Cardiac muscle cell (in vitro differentiated cells and primary cell): Measurements from ENCODE around the gene MIAT. TPM values are rescaled to one million over a fixed set of nuclear protein-coding genes. Genes with fewer than 3 reads are reported as not detected.
"Not testable (repeated sequence)": the region's sequence is repeated elsewhere in the genome, so short reads cannot be mapped to it uniquely, and the experiment has no call there.

ENCODE experiments used
- DNase-seq, 2 donors: peaks; one replicate each; pipeline versions ENCODE4 v3.0.0 to v3.0.0-alpha.2; 2010 to 2017; ENCODE audit warnings: low read depth in 1 of 2, low spot score in 1 of 2
- H3K27ac ChIP-seq: fragments of 200-600 bp; sonication (generic); 2 replicates; pipeline ENCODE4 v1.5.1; 2016
- H3K27me3 ChIP-seq: fragments of 200-600 bp; sonication (generic); 2 replicates; pipeline ENCODE4 v1.6.0; 2016; ENCODE audit warnings: control low read depth
- H3K36me3 ChIP-seq: fragments of 200-600 bp; sonication (generic); 2 replicates; pipeline ENCODE4 v1.5.1; 2016; ENCODE audit warnings: control low read depth
- H3K4me1 ChIP-seq: fragments of 200-600 bp; sonication (generic); 2 replicates; pipeline ENCODE4 v1.8.1; 2017; ENCODE audit warnings: low read depth, mild to moderate bottlenecking, mixed run types
- H3K4me3 ChIP-seq: fragments of 200-600 bp; sonication (generic); 2 replicates; pipeline ENCODE4 v1.5.1; 2016; ENCODE audit warnings: mild to moderate bottlenecking
- H3K9me3 ChIP-seq: fragments of 200-600 bp; sonication (generic); 2 replicates; pipeline ENCODE4 v1.5.1; 2017; ENCODE audit warnings: low read depth, mild to moderate bottlenecking, control low read depth
- polyA plus RNA-seq: library from polyadenylated mRNA; unstranded; fragments of >200 nt; fragmentation: Nextera tagmentation; extraction: Ambion mirVana; gene quantifications from 2 replicates; pipeline ENCODE4 v1.2.1, GENCODE V29; 2016
- total RNA-seq: library from RNA; depleted of rRNA; stranded (reverse); fragments of >200 nt; gene quantifications from 2 replicates; pipeline ENCODE4 v1.2.3, GENCODE V29; 2016
- TF ChIP-seq, protein P1 (sequence below): IDR thresholded peaks from 2 replicates; pipeline ENCODE4 v1.5.1; 2012; ENCODE audit warnings: low read depth, mild to moderate bottlenecking, low read length

The MIAT gene
- total and polyA plus RNA-seq, 2 experiments from 2014 or later, result 0.11 to 0.66 TPM

DNA sequence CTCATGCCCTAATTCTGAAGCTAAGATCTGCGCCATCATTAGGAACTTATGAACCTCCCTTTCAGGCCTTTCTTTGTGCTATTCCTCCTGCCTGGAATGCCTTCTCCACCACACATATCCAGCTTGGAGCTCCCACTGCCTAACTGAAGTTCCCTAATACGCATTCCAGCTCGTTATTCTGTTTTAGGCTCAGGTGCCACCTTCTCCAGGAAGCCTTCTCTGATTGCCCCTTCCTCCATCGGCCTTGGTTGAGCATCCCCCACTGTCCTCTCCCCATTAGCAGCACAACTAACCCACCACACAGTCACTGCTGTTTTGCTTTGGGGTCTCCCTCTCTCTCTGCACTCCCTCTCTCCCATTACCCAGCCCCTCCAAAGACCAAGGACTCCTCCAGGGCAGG lies 44.7 kb upstream of the MIAT start:
- Histone ChIP-seq H3K36me3 (no peaks in the 10 kb centered on the region), H3K9me3 (no peaks in the 10 kb centered on the region), H3K4me3 (no peak overlapping the region), H3K27me3 (peaks cover 11% of the 10 kb centered on the region), H3K27ac (no peak overlapping the region), H3K4me1 (peaks cover 3% of the 10 kb centered on the region)
- no peak for DNase-seq
- TF ChIP-seq, protein P1, sequence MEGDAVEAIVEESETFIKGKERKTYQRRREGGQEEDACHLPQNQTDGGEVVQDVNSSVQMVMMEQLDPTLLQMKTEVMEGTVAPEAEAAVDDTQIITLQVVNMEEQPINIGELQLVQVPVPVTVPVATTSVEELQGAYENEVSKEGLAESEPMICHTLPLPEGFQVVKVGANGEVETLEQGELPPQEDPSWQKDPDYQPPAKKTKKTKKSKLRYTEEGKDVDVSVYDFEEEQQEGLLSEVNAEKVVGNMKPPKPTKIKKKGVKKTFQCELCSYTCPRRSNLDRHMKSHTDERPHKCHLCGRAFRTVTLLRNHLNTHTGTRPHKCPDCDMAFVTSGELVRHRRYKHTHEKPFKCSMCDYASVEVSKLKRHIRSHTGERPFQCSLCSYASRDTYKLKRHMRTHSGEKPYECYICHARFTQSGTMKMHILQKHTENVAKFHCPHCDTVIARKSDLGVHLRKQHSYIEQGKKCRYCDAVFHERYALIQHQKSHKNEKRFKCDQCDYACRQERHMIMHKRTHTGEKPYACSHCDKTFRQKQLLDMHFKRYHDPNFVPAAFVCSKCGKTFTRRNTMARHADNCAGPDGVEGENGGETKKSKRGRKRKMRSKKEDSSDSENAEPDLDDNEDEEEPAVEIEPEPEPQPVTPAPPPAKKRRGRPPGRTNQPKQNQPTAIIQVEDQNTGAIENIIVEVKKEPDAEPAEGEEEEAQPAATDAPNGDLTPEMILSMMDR, result no peak

DNA sequence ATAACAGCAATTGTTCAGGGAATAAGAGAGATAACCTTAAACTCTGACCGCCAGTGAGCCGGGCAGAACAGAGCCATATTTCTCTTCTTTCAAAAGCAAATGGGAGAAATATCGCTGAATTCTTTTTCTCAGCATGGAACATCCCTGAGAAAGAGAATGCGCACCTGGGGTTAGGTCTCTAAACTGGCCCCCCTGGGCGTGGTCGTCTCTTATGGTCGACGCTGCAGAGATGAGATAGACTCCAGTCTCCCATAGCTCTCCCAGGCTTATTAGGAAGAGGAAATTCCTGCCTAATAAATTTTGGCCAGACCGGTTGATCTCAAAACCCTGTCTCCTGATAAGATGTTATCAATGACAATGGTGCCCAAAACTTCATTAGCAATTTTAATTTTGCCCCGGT lies 43.6 kb upstream of the MIAT start:
- not testable (repeated sequence) for H3K4me3 ChIP-seq, H3K4me1 ChIP-seq, H3K27ac ChIP-seq, H3K9me3 ChIP-seq, DNase-seq, H3K36me3 ChIP-seq
- peaks cover 11% of the 10 kb centered on the region for H3K27me3 ChIP-seq

DNA sequence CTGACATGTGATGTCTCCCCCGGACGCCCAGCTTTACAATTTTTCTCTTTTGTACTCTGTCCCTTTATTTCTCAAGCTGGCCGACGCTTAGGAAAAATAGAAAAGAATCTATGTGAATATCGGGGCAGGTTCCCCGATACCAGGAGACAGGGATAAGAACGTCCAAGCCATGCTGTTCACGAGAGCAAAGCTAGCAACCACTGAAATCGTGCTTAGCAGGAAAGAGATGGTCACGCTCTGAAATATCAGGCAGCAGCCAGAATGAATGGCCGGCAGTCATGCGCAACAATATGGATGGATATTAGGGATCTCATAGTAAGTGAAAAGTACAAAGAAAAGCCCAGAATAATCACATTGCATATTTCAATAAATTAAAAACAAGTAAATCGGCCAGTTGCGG lies 43.1 kb upstream of the MIAT start:
- Histone ChIP-seq H3K36me3 (no peaks in the 10 kb centered on the region), H3K27ac (no peak overlapping the region), H3K4me3 (no peak overlapping the region), H3K9me3 (no peaks in the 10 kb centered on the region), H3K4me1 (peaks cover 9% of the 10 kb centered on the region), H3K27me3 (peaks cover 11% of the 10 kb centered on the region)
- TF ChIP-seq, protein P1, result no peak
- no peak for DNase-seq

DNA sequence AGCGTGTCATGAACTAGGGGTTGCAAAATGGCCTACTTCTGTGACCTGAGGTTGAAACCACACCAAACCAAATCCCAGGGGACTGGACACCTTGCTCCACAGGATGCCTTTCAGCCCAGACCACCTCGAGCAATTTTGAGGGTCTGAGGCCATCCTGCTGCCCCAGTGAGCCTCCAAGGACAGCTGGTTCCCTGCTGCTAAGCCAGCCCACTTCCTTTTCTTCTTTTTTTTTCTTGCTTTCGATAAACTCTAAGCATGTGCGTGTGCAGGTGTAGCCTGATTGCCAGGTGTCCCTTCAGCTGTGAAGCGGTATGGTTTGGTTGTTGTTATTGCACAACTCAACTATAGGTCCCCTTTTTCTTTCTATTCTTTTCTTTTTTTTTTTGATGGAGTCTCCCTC lies 42.2 kb upstream of the MIAT start:
- no peak overlapping the region for H3K27ac ChIP-seq
- H3K36me3 ChIP-seq, result no peaks in the 10 kb centered on the region
- peaks cover 9% of the 10 kb centered on the region for H3K4me1 ChIP-seq
- no peaks in the 10 kb centered on the region for H3K9me3 ChIP-seq
- DNase-seq, result no peak
- peaks cover 11% of the 10 kb centered on the region for H3K27me3 ChIP-seq
- no peak overlapping the region for H3K4me3 ChIP-seq
- TF ChIP-seq, protein P1, result no peak

DNA sequence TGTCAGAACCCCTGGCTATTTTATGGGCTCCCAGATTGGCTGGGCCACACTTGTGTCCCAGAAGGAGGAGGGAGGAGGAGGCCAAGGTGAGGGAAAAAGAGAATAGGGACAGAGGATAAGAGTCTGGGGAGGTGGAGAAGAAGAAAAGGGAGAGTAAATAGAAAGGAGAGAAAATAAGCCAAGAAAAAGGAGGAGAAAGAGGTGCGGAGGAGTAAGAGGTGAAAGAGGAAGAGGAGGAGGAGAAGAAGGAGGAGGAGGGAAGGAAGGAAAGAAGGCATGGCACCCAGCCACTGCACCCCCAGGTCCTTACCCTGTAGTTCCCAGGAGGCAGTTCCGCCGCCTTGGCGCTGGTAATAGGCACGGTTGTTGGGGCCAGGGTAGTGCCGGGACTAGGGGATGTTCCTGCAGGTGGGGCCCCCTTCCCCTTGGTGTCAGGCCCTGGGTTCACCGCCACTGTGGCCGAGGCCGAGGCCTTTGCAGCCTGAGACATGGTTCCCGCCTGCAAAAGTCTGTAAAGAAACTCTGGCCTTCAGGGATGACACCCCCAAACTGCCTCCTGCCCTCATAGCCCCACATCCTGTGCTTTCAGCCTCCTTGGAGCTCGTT lies 41.5 kb upstream of the MIAT start:
- Histone ChIP-seq H3K9me3 (no peaks in the 10 kb centered on the region), H3K27me3 (peaks cover 11% of the 10 kb centered on the region), H3K36me3 (no peaks in the 10 kb centered on the region), H3K4me3 (no peak overlapping the region), H3K27ac (no peak overlapping the region), H3K4me1 (peaks cover 9% of the 10 kb centered on the region)
- DNase-seq, result no peak
- TF ChIP-seq, protein P1, result no peak

DNA sequence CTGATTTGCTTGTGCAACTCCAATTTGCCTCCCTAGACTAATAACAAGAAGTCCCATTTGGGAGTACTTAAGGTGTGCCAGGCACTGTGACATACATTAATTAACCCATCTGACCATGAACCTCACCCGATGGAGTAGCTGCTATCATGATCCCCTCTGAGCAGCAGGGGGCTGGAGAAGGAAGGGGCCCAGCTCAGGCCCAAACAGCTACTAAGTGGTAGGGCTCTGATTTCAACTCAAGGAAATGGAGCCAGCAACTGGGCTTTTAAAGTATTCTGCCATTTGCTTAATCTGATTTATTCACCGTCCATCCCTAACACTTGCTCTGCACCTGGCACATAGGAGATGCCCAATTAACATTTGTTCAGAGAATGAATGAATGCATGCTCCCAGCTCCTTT lies 40.7 kb upstream of the MIAT start:
- Histone ChIP-seq H3K27me3 (peaks cover 11% of the 10 kb centered on the region), H3K27ac (no peak overlapping the region), H3K36me3 (no peaks in the 10 kb centered on the region), H3K4me1 (peaks cover 9% of the 10 kb centered on the region), H3K4me3 (no peak overlapping the region), H3K9me3 (no peaks in the 10 kb centered on the region)
- DNase-seq, result no peak
- TF ChIP-seq, protein P1, result no peak
